Measurements from ENCODE around the gene GNMT. TPM values are rescaled to one million over a fixed set of nuclear protein-coding genes. Genes with fewer than 3 reads are reported as not detected.

GNMT gene
- 3.0 TPM for total RNA-seq (2013)
- polyA plus RNA-seq (1 to 10 TPM in 1 of 3 donors, under 1 TPM in 2; 0.17 to 7.8 (median 0.31) TPM), polyA minus RNA-seq (0.69 and 0.72 TPM in 2 replicates), total RNA-seq (0.12 to 2.0 (median 0.82) reads per million in 11 experiments)

- Mint-ChIP-seq H3K4me3 (peak within 1 kb of the TSS; percentile 66 to 91), H3K9me3 (peaks cover 0 to 8% (median 0%) of the 10 kb centered on the region in 7 donors), H3K36me3 (peaks cover 38 to 55% of the 10 kb centered on the region in 2 donors), H3K27ac (no peak within 1 kb of the TSS), H3K4me1 (peaks cover 19% of the 10 kb centered on the region), H3K27me3 (ENCODE audit: low read depth in 3 of 3) (peaks cover 27 to 31% (median 30%) of the 10 kb centered on the region in 3 donors)
- intact Hi-C loops (cut with micrococcal nuclease), result no loop called here
- peaks cover 12 to 15% of the 10 kb centered on the region in 2 donors for H3K4me1 ChIP-seq (ENCODE audit: control insufficient read depth in 1 of 2, insufficient read depth in 2 of 2, low read length in 2 of 2)
- DNase-seq, result no peak
- peak within 1 kb of the TSS; percentile 77 for H3K4me2 ChIP-seq (replicated peaks; ENCODE audit: extremely low read depth, low read length, poor library complexity, severe bottlenecking)
- H3K27ac ChIP-seq (ENCODE audit: low read depth in 1 of 2, low read length in 2 of 2), result no peak within 1 kb of the TSS
- peak within 1 kb of the TSS; percentile 62 for H2AFZ ChIP-seq (ENCODE audit: insufficient read depth, low read depth, low read length, poor library complexity, severe bottlenecking)
- no peaks in the 10 kb centered on the region for H4K20me1 ChIP-seq (ENCODE audit: insufficient read depth, low read length)
- H3K79me2 ChIP-seq (ENCODE audit: insufficient read depth, low read length), result no peaks in the 10 kb centered on the region
- WGBS (ENCODE audit: insufficient coverage), result 3% methylated on average over 61 of the region's 62 CpGs
- H3K27me3 ChIP-seq (ENCODE audit: control insufficient read depth in 2 of 2, insufficient read depth in 2 of 2, low read length in 2 of 2), result peaks cover 7 to 26% of the 10 kb centered on the region in 2 donors
- peak within 1 kb of the TSS; percentile 62 for H3K9ac ChIP-seq (ENCODE audit: insufficient read depth, low read length, poor library complexity, severe bottlenecking)
- H3K4me3 ChIP-seq (replicated peaks in 1 of 3; ENCODE audit: low read depth in 2 of 3, low read length in 3 of 3), result peak within 1 kb of the TSS in 1 of 3 experiments; percentile 65
- peaks cover 27 to 28% of the 10 kb centered on the region in 2 donors for H3K36me3 ChIP-seq (replicated peaks in 1 of 2; ENCODE audit: control insufficient read depth in 1 of 2, insufficient read depth in 2 of 2, low read length in 2 of 2)
- no peak for TF ChIP-seq CTCF (IDR thresholded peaks at IDR 0.05)
- H3K9me3 ChIP-seq (replicated peaks in 1 of 2; ENCODE audit: control insufficient read depth in 1 of 2, insufficient read depth in 1 of 2, low read length in 2 of 2), result peaks cover 0 to 4% of the 10 kb centered on the region in 2 donors
Observed at GRCh38 chr6:42960243-42961019, at the start of gene GNMT. Gene GNMT, plus strand, starts transcription at chr6:42960754. Its CDS starts 14 bp downstream, at chr6:42960768.

- Mint-ChIP-seq H3K9me3 (peaks cover 0 to 4% (median 0%) of the 10 kb centered on the region in 7 donors), H3K36me3 (no peaks in the 10 kb centered on the region), H3K27me3 (ENCODE audit: low read depth in 3 of 3) (peaks cover 5 to 23% (median 16%) of the 10 kb centered on the region in 3 donors), H3K4me1 (peaks cover 4% of the 10 kb centered on the region), H3K27ac (peak overlapping the region in 1 of 7 donors; percentile 37), H3K4me3 (peak overlapping the region; percentile 51 to 79)
- Histone ChIP-seq H4K20me1 (ENCODE audit: insufficient read depth, low read length) (no peaks in the 10 kb centered on the region), H3K4me1 (ENCODE audit: control insufficient read depth in 1 of 2, insufficient read depth in 2 of 2, low read length in 2 of 2) (peaks cover 7% of the 10 kb centered on the region in 2 donors), H3K27me3 (ENCODE audit: control insufficient read depth in 2 of 2, insufficient read depth in 2 of 2, low read length in 2 of 2) (peaks cover 0 to 2% of the 10 kb centered on the region in 2 donors), H3K79me2 (ENCODE audit: insufficient read depth, low read length) (no peaks in the 10 kb centered on the region), H3K9ac (ENCODE audit: insufficient read depth, low read length, poor library complexity, severe bottlenecking) (peak overlapping the region; percentile 39), H3K36me3 (replicated peaks in 1 of 2; ENCODE audit: control insufficient read depth in 1 of 2, insufficient read depth in 2 of 2, low read length in 2 of 2) (no peaks in the 10 kb centered on the region), H2AFZ (ENCODE audit: insufficient read depth, low read depth, low read length, poor library complexity, severe bottlenecking) (peak overlapping the region; percentile 69), H3K9me3 (replicated peaks in 1 of 2; ENCODE audit: control insufficient read depth in 1 of 2, insufficient read depth in 1 of 2, low read length in 2 of 2) (no peaks in the 10 kb centered on the region), H3K27ac (ENCODE audit: low read depth in 1 of 2, low read length in 2 of 2) (no peak overlapping the region), H3K4me2 (replicated peaks; ENCODE audit: extremely low read depth, low read length, poor library complexity, severe bottlenecking) (peak overlapping the region; percentile 54), H3K4me3 (replicated peaks in 1 of 3; ENCODE audit: low read depth in 2 of 3, low read length in 3 of 3) (peak overlapping the region in 1 of 3 experiments; percentile 46)
- no peak for TF ChIP-seq CTCF (IDR thresholded peaks at IDR 0.05)
- DNase-seq, result no peak
- 43% methylated on average over 21 of the region's 49 CpGs for WGBS (ENCODE audit: insufficient coverage)
- intact Hi-C loops (cut with micrococcal nuclease), result no loop called here
Observed at GRCh38 chr6:42911171-42912021, 49.2 kb upstream of the GNMT start.
